Globus pallidus (tissue), 1 donor: ENCODE results near the gene C11orf52.

Source experiments
- DNase-seq: peaks from one replicate; pipeline ENCODE4 v3.0.0-alpha.2; 2015; ENCODE audit warnings: low spot score

Gene C11orf52

GRCh38 chr11:111939836-111940604 lies 21.3 kb downstream of the C11orf52 start:
- no peak for DNase-seq

GRCh38 chr11:111941963-111942362 lies 23.2 kb downstream of the C11orf52 start:
- peak; percentile 65 for DNase-seq

DNA sequence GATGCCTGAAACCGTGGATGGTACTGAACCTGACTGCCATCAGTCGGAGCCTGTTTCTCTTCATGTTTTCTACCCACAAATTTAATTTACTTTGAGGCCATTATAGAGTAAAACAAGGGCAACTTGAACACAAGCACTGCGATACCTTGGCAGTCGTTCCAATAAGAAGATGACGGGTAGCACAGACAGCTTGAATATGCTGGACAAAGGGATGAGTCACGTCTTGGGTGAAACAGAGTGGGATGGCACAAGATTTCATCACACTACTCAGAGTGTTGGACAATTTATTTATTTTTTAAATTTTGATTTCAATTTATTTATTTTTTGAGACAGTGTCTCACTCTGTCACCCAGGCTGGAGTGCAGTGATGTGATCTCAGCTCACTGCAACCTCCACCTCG lies 24.1 kb downstream of the C11orf52 start:
- no peak for DNase-seq

DNA sequence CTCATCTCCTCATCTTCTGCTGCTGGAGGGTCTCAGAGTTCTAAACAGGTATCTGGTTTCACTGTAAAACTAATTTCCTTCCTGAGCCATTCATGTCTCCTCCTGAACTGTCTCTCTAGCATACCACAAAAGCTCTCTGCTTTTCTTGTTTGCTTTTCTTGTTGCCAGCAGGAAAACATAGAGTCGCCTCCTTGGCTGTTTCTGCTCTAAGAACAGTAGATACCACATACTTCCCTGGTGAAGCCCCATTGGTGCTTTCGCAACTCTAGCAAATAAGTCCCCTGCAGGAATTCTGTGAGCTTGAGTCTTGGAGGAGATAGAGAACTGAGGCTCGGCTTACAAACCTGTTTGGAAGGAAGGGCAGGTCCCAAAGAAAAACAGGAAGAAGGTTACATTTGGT lies 25.4 kb downstream of the C11orf52 start:
- no peak for DNase-seq

DNA sequence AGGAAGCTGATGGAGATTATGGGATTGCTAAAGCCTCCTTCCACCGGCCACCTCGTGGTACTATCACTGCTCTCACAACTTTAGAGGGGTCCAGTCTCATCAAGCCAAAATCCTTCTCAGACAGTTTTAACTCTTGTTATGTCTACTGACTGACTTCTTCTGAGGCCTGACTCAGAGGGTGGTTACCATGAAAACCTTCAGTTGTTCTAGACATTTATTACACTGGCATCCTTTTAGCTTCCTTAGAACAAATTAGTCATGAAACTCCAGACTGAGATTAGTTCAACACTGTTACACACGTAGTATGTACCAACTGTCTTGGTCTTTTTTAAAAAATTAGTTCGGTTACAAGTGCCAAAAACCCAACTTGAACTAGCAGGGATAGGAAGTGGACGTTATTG lies 25.9 kb downstream of the C11orf52 start:
- no peak for DNase-seq

DNA sequence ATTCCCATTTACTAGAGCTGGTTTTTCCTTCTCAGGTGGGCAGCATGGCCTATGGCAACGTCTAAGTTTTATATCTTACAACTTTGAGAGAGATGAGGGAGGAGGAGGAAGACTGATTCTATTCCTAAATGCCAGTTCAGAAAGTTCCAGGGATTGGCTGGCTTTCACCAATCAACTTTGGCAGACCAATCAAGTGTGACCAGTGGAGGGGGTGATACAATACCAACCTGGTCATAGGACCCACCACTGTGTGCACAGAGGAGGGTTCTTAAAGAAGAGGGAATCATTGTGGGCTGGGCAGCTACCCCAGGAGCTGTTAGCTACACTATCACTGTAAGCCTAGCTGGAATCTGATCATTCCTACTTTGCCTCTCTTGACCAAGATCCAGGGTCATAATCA lies 26.5 kb downstream of the C11orf52 start:
- no peak for DNase-seq

DNA sequence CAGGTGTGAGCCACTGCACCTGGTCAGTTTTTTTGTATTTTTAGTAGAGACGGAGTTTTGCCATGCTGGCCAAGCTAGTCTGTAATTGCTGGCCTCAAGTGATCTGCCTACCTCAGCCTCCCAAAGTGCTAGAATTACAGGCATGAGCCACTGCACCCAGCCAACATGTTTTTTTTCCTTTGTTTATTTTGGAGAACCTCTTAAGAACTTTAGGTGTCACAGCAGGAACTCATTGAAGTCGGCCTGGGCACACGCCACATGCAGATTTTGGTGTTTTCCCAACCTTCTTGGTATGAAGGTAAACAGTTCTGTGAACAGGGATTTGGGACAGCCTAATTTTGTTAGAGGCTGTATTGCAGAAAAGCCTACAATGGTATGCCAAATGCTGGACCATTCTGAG lies 27.8 kb downstream of the C11orf52 start:
- no peak for DNase-seq

- no peak for DNase-seq
Observed at GRCh38 chr11:111947143-111947542, 28.4 kb downstream of the C11orf52 start.

DNA sequence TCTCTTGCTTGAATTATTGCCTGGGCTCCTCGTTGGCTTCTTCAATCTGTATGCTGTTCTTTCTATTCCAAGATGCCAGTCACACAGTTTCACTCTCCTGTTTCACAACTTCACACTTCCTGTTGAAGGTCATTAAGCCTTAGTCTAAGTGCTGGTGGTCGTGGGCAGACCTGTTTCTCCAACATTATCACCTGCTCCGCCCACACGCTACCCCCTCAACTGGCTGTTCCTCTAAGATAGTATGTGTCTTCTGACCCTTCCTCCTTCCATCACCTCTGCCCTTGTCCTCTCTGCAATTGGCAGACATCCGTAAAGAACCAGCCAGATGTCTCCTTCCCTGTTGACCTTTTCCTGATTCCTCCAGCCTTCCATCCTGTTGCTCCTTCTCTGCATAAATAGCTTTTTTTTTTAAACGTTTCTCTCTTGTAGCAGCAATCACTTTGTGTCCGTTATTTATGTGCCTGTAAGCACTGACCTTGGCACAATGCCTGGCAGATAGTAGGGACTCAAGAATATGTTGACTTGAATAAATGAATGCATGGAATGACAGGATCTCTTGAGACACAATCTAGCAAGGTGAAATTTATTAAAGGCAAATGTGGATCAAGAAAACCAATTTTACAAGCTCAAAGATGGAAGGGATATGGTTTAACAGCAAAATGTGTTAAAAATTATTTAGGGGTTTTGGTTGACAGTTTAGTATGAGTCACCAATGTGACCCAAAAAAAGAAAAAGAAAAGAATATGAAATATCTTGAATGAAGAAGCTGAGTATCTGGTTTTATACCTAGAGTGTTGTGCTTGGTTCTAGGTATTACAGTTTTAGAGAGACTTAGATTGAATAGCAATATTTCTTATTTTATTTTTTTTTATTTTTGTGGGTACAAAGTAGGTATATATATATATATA lies 31.1 kb downstream of the C11orf52 start:
- DNase-seq, result no peak

DNA sequence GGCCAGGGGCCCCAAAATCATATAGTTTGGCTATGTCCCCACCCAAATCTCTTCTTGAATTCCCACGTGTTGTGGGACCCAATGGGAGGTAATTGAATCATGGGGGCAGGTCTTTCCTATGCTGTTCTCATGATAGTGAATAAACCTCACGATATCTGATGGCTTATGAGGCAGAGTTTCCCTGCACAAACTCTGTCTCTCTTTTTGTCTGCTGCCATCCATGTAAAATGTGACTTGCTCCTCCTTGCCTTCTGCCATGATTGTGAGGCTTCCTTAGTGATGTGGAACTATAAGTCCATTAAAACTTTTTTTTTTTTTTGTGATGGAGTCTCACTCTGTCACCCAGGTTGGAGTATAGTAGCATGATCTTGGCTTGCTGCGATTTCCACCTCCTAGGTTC lies 32.9 kb downstream of the C11orf52 start:
- no peak for DNase-seq

GRCh38 chr11:111954154-111954553 lies 35.4 kb downstream of the C11orf52 start:
- DNase-seq, result no peak

GRCh38 chr11:111957663-111958444 lies 39.1 kb downstream of the C11orf52 start:
- DNase-seq, result no peak

GRCh38 chr11:111960916-111961315 lies 42.2 kb downstream of the C11orf52 start:
- no peak for DNase-seq

- no peak for DNase-seq
Observed at GRCh38 chr11:111961389-111962300, 42.9 kb downstream of the C11orf52 start.

DNA sequence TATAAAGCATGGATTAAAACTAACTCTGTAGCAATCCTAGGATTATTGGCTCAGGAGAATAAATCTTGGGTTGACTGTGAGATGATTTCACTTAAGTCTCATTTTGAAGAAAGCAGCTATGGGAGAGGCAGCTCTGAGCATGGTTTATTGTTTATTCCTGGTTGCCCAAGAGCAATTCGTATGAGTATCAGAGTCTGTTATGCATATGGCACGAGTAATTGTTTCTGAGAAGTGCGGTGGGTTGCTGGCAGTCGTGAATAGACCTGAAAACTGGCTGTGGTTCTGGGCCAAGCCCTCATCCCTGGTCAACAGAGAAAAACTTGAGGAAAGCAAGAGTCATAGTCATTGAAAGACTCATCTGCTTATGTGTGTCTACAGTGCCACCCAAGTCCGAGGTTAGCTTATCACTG lies 45.2 kb downstream of the C11orf52 start:
- no peak for DNase-seq

DNA sequence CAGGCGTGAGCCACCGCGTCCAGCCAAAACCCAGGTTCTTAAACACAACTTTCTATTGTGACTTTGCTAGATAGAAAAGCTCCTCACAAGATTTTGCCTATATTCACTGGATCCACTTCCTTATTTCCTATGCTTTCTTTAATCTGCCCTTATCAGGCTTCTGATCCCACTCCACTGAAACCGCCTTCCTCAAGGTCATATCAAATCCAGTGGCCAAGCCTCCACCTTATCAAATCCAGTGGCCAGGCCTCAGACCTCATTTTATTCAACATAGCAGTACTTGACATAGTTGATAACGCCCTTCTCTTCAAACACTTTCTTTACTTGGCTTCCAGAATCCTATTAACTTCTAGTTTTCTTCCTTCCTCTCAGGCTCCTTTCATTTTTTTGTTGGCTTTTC lies 48.0 kb downstream of the C11orf52 start:
- DNase-seq, result no peak

GRCh38 chr11:111967649-111968048 lies 48.9 kb downstream of the C11orf52 start:
- no peak for DNase-seq

GRCh38 chr11:111969344-111969743 lies 50.6 kb downstream of the C11orf52 start:
- no peak for DNase-seq

DNA sequence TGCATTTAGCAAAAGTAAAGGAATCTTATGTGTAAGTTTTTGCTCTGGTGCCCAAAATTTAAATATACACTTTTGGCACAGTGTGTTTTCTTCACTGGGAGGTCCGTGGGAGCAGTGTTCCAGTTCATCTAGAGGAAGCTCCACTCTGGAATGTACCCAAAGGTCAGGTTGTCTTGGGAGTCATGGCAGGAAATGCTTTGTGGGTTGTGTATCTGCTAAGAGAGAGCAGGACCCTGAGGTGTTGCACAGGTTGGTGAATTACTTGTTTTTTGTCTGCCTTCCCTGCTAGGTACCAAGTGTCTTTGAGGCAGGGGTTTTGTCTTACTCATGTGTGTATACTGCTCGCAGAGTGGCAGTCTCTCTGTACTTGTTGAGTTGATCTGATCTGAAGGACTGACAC lies 55.7 kb downstream of the C11orf52 start:
- no peak for DNase-seq

- DNase-seq, result peak; percentile 71
Observed at GRCh38 chr11:111975076-111975806, 56.5 kb downstream of the C11orf52 start.
